GM19023 (cell line): ENCODE measurements around the gene C4orf50.

Experiments used
- ATAC-seq: cut with Tn5 transposase; IDR thresholded peaks from one replicate; pipeline ENCODE4 v1.9.1; 2021; ENCODE audit warnings: mild to moderate bottlenecking, moderate library complexity; ENCODE audit not compliant: unreplicated experiment

Gene C4orf50

DNA sequence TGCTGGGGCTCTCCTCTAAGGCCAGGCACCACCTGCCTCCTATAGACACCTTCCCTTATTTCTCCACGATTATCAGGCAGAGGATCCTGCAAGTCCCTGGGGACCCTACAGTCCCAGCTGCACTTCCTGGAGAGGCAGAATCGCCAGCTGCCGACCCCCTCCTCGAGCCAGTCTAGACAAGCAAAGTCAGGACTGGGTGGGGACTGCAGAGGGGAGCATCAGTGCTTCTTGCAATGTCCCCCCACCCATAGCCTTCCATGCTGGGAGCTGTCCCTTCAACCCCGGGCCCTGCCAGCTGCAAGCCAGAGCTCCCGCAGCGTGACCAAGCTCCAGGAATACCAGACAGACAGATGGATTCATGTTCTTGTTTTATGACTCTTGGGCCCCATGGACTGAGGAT is 124.0 kb downstream of the C4orf50 start:
- ATAC-seq: no peak

DNA sequence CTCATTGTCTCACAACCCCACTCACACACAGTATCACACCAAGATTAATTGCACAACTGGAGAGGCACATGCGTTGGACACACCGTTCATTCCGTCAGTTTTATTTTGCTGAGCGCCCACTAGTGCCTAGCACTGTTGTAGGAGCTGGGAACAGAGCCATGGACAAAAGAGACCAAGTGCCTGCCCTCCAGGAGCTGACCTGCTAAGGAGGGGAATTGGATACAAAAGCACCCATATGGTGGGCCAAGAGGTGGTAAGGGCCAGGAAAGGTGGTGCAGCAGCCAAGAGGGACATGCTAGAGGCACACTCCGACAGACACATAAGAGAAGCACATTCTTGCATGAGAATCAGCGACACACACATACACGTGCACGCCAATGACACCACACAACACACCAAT is 124.6 kb downstream of the C4orf50 start:
- ATAC-seq: no peak

DNA sequence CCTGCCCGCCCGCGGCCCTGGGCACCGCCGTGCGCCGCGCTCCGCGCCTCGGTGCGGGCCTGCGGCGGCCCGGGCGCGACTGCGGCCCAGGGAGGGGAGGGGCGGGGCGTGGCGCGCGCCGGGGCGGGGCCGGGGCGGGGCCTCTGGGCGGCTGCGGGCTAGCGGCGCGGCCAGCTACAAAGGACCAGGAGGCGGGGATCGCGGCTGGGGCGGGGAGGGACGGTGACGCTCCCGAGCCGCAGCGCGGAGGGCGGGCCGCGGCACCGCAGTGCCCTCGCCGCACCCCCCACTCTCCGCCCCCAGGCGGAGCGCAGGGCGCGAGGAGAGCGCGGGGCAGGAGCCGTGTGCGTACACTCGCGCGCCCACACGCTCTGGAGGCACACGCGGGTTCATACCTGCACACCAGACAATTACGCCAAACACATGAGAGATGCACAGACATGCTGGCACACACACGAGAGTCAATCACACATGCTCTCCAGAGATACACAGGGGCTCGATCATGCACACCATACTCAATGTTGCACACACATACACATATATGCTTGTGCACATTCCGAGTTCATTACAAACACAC is 125.1 kb downstream of the C4orf50 start, which contains the start of gene CRMP1:
CRMP1 (minus strand) TSS at position 83 of the 577 bp plus-strand sequence. CDS start 117 bp downstream, outside the sequence.
- ATAC-seq: no peak

DNA sequence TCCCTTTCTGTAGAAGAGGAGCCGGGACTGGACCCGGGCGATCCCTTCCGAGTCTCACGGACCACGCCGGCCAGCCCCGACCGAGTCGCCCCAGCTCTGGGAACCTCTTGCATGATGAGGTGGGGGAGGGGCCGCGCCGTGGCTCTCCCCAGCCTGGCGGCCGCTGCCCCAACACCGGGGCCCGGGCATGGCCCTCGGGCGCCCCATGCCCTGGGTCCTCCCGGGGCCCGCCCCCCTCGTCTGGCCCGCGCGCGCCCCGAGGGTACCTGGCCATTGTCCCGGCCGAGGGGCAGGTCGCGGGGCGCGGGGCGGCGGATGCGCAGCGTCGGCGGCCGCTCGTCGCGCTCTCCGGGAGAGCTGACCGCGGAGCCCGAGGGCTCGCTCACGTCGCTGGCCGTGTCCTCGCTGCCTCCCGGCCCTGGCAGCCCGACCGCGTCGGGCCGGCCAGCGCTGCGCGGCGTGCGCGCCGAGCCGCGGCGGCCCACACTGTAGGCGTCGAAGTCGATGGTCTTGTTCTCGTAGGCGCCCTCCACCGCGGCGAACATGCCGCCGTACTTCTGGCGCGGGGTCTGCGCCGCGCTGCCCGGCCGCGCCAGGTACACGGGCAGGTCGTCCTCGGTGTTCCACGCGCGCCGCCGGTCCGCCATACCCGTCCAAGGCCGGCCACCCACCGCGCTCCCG is 125.8 kb downstream of the C4orf50 start:
- ATAC-seq: no peak

DNA sequence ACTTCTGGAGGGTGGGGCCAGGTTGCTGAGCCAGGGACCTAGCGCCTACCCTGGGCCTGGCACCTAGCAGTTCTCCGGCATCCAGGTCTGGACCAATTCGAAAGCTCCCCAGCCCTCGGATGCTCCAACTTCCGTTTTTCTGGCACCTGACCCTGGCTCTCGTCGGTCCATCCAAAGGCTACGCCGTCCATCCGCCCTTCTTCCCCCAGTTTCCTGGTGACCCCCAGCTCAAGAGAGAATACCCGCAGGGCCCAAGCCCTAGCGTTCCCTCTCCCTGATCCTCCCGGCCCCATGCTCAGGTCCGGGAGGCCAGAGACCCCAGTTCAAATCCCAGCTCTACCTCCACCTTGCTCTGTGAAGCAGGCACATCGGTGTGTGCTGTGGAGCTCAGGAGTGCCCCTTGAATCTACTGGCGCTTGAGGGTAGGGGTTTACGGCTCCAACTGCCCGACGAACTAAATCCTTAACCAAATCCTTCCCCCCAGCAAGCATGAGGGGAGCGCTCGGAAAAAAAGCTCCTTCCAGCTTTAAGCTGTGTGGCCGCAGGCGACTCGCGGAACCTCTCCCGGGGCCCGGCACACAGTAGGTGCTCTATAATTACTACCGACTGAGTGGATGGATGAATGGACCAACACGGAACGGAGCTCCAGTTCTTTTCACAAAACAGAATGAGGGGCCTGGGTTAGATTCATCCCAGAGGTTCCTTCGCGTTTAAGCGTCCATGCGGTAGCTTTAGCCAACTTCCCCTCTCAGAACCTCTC is 126.5 kb downstream of the C4orf50 start:
- no peak for ATAC-seq

DNA sequence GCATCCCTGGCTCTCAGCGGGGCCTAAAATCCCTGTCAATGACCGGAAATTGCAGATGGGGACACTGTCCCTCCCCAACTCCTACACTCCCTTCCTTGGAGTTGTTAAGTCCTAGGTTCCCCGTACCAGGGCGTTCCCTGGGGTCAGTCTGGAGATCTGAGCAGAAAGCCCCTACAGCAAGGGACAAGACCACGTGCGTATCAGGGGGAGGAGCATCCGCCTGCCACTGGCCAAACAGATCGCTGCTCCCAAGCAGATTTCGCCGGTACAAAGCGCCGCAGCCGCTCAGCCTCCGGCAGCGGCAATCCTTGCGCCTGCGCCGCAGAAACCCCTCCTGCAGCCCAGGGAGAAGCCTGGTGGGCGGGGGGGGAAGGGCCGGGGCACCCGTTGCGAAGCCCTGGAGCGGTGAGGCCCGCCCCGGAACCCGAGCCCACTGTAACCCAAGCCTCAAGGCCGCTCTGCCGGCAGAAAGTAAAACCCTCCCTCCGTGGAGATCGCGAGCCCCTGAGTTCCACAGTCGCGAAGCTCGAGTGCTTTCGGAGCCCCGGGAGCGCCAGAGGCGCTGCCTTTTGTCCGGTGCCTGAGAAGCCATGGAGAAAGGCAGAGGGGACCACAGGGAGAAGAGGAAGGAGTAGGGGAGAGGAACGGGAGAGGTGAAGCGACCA is 128.0 kb downstream of the C4orf50 start:
- ATAC-seq: no peak

DNA sequence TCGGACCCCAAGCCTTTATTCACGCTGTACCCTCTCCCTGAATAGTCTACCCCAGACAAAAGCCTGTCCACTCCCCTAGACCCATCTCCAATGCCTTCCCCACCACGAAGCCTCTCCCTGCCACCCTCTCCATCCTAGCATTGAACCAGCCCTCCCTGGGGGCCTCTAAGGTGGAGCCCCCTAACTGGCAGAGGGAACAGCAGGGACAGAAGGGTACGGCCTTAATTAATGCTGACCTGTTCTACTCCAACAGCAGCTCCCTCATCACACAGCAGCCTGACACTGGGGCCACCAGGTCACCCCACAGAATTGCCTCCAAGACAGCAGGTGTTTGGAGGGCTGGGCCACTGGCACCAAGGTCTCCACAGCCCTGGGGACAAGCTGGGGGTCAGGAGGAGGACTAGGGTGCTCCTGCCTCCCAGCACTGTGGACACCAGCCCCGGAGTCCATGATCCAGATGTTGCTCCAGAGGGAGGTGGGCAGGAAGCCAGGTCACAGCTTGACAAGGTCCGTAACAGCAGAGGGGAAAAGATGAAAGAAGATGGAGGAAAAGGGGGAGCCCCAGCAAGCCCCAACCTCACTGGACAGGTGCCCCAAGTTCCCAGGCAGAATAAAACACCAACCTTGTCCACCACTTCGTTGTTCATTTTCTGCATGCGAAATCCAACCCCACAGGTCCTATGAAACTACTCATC is 129.1 kb downstream of the C4orf50 start:
- ATAC-seq: no peak

DNA sequence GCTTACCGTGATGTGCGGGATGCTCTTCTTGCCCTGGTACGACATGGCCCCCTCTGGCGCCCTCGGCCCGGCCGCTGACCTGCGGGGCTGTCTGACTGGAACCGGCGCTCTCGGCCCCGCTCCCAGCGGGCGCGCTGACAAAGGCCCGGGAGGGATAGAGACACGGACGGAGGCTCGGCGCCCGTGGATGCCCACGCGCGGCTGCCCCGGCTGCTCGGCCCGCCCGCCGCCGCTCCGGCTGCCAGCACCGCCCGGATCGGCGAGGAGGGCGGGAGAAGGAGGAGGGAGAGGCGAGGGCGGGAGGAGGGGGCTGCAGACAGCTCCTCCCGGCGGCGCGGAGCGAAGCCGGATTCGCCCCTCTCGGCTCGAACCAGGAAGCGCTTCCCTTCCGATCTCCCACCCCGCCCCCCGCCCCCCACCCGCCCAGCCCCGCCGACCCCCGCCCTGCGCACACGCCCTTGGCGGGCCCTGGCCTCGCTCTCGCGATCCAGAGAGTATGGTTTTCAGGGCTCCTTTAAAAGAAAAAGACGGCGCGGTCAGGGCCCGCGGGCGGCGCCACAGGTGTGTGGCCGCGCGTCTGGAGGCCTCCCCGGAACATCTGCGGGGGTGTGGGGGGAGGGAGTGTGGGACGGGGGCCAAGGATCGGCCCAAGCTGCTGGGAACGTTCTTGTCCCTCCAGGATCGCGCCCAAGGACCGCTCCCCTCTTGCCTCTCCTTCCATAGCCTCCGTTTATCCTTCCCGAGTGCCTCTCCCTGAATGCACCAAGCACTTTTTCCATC is 129.8 kb downstream of the C4orf50 start:
- ATAC-seq: no peak

DNA sequence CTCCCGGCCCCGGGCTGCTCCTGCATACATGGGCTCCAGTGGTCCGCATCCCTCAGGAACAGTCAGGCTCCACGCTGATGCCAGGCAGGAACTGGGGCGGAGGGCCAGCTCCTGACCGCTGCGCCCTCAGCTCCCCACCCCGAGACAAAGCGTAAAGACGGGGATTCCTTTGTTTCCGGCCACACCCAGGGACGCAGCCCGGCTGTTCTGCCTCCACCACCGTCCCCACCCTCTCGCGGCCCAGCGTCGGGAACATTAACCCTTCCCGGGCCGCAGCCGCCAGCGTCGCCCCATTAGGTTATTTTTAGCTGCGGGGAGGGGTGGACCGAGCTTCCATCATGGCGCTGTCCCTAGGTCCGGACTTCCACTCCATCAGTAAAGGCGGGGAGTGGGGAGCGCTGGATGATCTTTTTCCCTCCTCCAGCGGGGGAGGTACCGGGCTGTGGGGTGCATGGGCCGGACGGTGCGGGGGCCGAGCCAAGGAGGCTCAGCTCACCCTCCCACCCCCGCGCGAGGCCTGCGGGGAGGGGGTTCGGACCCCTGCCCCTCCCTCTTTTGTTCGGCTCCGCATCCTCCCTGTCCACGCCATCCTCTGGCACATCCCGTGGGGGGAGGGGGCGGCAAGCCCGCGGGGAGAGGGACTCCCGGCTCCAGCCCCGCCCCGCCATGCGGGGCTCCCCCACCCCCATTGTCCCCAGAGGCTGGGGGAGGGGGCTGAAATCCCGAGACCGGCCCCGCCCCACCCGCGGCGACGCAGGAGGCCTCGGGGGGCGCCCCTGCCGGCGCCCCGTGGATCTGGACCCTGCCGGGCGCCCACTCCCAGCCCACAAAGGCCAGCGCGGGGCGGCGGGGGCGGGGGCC is 130.6 kb downstream of the C4orf50 start:
- ATAC-seq: no peak

DNA sequence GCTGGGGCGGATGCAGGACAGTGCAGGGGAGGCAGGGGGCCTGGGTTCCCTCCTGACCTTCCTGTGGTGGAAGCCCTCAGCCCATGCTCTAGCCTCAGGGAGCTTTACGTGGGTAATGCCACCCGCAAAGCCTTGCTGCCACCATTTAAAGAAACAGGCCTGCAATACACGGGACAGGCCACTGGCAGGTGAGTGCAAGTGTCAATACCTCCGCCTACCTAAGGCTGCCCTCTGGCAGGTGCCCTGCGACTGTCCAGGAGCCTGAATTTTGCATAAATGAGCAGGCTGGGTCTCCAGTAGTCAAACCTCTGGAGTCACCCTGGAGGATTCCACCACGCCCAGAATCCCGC is 131.2 kb downstream of the C4orf50 start:
- no peak for ATAC-seq

DNA sequence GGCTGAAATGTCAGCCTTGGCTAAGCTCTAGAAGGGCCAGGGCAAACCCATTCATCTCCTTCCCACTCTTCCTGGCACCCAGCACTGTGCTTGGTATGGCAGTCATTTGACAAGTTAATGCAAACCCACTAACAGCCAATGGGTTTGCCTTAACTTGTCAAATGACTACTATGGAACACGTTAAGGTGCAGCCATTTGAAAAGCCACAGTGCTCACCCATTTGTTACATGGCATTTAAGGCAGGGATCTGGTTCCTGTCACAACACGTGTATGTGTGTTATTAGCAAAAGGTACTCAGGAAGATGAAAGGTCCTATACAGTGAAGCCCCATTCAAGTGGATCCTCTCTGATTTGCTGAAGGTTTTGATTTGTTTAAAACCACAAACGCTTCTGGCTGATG is 132.5 kb downstream of the C4orf50 start:
- ATAC-seq: no peak

DNA sequence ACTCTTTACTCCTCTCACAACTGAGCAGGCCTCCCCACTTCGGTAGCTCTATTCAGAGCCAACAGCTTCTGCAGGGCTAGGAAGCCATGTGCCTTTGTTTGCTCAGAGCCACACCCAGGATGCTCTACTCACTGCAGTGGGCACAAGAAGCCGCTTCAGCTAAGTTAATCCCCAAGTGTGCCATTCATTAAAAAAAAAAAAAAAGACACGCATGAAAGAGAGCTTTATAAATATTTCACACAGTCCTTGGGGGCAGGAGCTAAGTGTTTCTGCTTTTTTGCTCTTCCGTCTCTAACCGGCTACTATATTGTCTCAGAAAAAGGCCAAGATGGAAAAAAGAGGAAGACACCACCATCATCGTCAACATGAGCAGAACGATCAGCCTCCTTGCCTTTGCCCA is 133.4 kb downstream of the C4orf50 start:
- ATAC-seq: no peak

DNA sequence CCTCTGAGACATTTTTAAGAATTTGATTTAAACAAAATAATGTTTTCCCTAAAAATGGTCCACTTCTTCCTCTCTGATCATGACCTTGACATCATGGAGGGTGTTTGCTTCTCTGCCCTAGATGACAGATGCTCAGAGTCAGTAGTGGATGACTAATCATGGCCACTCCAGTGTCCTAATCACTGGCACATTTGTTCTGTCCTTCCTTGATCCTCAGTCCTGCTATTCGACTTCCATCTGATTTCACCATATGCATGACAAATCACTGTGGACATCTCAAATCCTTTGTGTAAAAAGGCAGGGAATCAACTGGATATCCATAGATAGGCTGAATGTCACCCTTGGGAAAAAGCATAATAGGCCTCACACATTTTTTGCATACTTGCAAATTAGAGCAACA is 134.3 kb downstream of the C4orf50 start:
- ATAC-seq: no peak

DNA sequence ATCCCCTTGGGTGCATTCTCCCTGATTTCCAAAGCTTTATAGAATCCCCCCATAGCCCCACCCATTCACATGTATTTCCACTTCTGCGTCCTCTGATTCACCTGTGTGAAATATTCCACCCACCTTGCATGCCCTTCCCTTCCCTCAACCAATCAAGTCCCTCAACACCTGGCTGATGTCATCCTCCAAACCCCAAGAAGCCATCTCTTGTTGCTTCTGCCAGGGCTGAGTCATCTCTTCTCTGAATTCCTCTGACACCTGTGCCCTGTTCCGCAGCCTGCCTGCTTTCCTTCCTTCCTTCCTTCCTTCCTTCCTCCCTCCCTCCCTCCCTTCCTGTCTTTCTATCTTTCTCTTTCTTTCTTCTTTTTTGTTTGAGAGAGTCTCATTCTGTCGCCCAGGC is 135.3 kb downstream of the C4orf50 start:
- no peak for ATAC-seq

DNA sequence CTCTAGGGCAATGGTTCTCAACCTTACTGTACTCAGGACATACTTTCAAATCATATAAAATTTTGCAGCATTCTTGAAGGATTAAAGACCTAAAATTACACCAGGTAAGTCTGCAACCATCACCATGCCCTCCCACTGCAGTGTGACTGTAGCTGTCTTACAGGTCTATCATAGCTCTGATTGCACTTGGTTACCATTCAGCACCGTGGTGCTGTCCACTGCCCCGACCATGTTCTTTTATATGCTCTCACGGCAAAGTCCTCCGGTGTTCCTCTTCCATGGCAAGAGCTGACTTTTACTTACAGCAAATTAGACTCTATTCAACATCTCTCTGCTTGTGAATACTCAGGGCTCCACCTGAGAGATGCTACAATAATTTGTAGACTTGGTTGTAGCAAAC is 136.9 kb downstream of the C4orf50 start:
- ATAC-seq: no peak

DNA sequence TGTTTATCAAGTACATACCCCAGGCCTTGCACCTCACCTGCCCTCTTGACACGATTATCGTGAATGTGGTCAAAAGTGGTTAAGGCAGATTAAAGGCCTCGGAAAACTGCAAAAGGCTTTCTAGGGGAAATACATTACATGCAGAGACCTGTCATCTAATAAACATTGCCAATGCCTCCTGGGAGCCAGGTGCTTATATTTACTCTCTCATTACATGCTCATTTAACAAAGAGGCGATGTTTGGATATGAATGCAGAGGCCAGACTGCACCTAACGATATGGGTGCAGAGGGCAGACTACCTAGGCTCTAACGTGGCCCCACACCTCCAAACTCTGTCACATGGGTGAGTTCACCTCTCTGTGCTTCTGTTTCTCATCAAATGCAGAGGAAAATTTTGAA is 139.9 kb downstream of the C4orf50 start:
- ATAC-seq: no peak

DNA sequence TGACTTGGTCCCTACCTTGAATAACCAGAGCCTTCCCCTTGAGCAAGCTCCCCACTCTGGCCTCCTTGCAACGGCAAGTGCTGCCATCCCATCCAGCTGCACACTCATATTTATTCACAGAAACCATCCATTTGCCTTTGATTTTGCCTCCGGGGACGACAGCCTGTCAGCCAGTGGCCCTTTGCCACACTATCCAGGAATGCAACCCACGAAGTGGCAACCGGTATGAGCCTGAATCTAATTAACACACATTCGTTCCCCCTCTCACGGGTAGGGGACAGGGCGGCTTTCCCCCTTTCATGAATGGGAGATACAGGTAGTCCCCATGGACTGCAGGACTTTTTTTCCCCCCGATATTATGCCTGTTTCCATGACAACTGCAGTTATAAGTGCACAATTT is 140.8 kb downstream of the C4orf50 start:
- no peak for ATAC-seq

DNA sequence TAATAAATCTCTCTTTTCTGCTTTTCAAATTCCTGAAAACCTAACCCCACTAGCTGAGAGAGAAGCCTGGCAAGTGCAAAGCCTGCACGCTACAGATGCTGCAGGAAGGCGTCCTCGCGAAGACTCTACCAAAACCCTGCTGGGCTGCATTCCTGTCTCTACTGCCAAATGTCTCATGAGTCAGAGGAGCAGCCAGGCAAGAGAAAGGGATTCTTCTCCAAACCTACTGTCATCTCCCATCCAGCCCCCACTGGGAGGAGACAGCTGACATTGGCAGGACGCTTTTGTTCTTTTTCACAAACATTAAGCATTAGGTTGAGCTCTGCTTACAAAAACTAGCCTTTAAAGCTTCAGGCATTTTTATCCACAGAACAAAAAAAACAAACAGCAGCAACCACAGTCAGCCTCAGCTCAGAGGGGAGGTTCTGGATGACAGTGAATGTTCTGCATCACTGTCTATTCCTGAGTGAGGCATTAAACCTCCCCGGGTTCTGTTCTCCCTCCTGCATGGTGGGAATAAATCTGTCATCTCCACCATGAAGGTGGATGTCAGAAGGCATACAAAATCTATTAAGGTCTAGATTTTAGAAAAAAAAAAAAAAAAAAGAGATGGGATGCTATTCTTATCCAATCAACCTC is 143.3 kb downstream of the C4orf50 start:
- ATAC-seq: no peak

DNA sequence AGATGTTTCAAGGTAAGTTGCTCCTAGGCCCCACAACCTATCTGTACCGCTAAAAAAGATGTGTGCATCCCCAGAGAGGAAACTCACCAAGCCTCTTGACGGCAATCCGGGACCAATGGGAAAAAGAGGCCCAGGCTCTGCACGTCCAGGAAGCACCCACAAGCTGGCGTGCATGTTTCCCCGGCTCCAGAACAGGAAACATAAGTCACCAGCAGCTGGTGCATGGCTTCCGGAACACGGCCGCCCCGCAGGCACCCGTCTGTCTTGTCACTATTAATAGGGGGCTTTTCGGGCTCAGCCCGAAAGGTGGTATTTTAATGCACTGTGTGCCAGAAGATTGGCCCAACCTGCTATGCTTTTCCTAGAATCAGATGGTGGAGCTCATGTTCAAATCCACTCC is 147.5 kb downstream of the C4orf50 start:
- ATAC-seq: no peak
